ENCODE results near the gene TBC1D2. TPM values are rescaled to one million over a fixed set of nuclear protein-coding genes. Genes with fewer than 3 reads are reported as not detected.

TBC1D2 gene
- total RNA-seq, 3 donors from 2014 or later (not counting 1 experiment from before 2014, with no cell fraction given): 5.0 to 8.9 (median 7.0) TPM

DNA sequence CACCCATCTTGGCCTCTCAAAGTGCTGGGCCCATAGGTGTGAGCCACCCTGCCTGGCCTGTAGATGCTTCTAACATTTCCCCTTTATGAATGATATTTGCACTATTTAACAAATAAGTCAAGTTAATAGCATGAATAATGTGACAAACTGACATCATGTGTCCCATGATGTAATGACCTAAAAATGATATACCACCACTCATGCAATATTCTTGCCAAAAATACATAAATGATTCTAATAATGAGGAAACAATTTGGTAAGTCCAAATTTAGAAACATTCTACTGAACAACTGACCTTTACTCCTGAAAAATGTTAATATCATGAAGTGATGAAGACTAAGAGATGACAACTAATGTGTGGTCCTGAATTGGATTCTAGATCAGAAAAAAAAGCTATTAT, 102.9 kb downstream of the TBC1D2 start:
- Histone ChIP-seq H3K4me1 (ENCODE audit: control insufficient read depth, insufficient read depth, low read length) (no peaks in the 10 kb centered on the region), H3K9me3 (ENCODE audit: control insufficient read depth, insufficient read depth, low read length) (no peaks in the 10 kb centered on the region), H3K36me3 (ENCODE audit: control insufficient read depth, insufficient read depth, low read length) (no peaks in the 10 kb centered on the region), H3K27ac (ENCODE audit: low read length) (no peak overlapping the region), H3K27me3 (ENCODE audit: control insufficient read depth, insufficient read depth, low read length) (no peaks in the 10 kb centered on the region), H3K4me3 (ENCODE audit: low read length) (no peak overlapping the region)
- TF ChIP-seq, protein P1, sequence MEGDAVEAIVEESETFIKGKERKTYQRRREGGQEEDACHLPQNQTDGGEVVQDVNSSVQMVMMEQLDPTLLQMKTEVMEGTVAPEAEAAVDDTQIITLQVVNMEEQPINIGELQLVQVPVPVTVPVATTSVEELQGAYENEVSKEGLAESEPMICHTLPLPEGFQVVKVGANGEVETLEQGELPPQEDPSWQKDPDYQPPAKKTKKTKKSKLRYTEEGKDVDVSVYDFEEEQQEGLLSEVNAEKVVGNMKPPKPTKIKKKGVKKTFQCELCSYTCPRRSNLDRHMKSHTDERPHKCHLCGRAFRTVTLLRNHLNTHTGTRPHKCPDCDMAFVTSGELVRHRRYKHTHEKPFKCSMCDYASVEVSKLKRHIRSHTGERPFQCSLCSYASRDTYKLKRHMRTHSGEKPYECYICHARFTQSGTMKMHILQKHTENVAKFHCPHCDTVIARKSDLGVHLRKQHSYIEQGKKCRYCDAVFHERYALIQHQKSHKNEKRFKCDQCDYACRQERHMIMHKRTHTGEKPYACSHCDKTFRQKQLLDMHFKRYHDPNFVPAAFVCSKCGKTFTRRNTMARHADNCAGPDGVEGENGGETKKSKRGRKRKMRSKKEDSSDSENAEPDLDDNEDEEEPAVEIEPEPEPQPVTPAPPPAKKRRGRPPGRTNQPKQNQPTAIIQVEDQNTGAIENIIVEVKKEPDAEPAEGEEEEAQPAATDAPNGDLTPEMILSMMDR (IDR thresholded peaks at IDR 0.05): no peak
- Mint-ChIP-seq H3K27me3 (ENCODE audit: low read depth in 2 of 2) (no peaks in the 10 kb centered on the region), H3K4me1 (no peaks in the 10 kb centered on the region), H3K36me3 (no peaks in the 10 kb centered on the region), H3K9me3 (no peaks in the 10 kb centered on the region), H3K4me3 (no peak overlapping the region), H3K27ac (no peak overlapping the region)
- intact Hi-C loops (cut with micrococcal nuclease): no loop called here
- no peak for DNase-seq
- ATAC-seq: no peak

DNA sequence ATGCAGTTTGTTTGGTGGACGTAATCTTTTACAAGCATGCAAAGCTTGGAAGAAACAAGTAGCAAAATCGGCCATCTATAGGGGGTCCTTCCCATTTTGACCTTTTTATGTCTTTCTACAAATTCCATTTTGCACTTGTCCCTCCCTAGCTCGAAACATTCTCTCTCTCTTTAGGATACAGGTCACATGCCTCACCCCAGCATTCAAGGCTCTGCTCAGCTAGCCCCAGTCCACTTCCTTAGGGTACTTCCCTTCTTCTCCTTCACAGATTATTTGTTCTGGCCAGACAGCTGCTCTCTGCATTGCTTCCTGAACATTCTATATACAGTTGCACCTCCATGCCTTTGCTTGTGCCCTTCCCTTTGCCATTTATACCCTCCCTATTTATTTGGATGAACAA, 104.7 kb downstream of the TBC1D2 start:
- Mint-ChIP-seq H3K4me3 (no peak overlapping the region), H3K36me3 (no peaks in the 10 kb centered on the region), H3K9me3 (no peaks in the 10 kb centered on the region), H3K27me3 (ENCODE audit: low read depth in 2 of 2) (no peaks in the 10 kb centered on the region), H3K4me1 (no peaks in the 10 kb centered on the region), H3K27ac (no peak overlapping the region)
- peaks cover 11% of the 10 kb centered on the region for H3K4me1 ChIP-seq (ENCODE audit: control insufficient read depth, insufficient read depth, low read length)
- no peaks in the 10 kb centered on the region for H3K9me3 ChIP-seq (ENCODE audit: control insufficient read depth, insufficient read depth, low read length)
- ATAC-seq (no peak), DNase-seq (no peak)
- no peaks in the 10 kb centered on the region for H3K36me3 ChIP-seq (ENCODE audit: control insufficient read depth, insufficient read depth, low read length)
- H3K27ac ChIP-seq (ENCODE audit: low read length): no peak overlapping the region
- intact Hi-C loops (cut with micrococcal nuclease): no loop called here
- TF ChIP-seq, protein P1 (IDR thresholded peaks at IDR 0.05): no peak
- H3K4me3 ChIP-seq (ENCODE audit: low read length): no peak overlapping the region
- WGBS (ENCODE audit: insufficient coverage): 82% methylated on average over 3 of the region's 3 CpGs
- no peaks in the 10 kb centered on the region for H3K27me3 ChIP-seq (ENCODE audit: control insufficient read depth, insufficient read depth, low read length)

DNA sequence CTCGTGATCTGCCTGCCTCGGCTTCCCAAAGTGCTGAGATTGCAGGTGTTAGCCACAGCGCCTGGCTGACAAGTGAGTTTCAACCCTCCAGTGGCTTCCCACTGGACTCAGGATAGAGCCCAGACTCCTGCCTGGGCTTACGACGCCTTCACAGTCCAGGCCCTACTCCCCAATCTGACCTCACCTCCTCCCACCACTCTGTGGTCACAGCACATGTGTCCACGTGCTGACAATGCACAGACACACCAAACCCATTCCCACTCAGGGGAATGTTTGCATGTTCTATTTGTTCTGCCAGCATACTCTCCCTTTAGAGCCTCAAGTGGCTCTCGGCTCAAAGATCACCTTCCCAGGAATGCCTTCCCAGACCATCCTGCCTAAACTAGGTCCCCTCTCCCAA, 105.3 kb downstream of the TBC1D2 start:
- WGBS (ENCODE audit: insufficient coverage): 72% methylated on average over 7 of the region's 7 CpGs
- H3K9me3 Mint-ChIP-seq: no peaks in the 10 kb centered on the region
- no peak overlapping the region for H3K4me3 Mint-ChIP-seq
- TF ChIP-seq, protein P1 (IDR thresholded peaks at IDR 0.05): no peak
- no peaks in the 10 kb centered on the region for H3K36me3 Mint-ChIP-seq
- no peak for DNase-seq
- intact Hi-C loops (cut with micrococcal nuclease): no loop called here
- Histone ChIP-seq H3K27ac (ENCODE audit: low read length) (no peak overlapping the region), H3K27me3 (ENCODE audit: control insufficient read depth, insufficient read depth, low read length) (no peaks in the 10 kb centered on the region), H3K4me1 (ENCODE audit: control insufficient read depth, insufficient read depth, low read length) (peaks cover 11% of the 10 kb centered on the region), H3K36me3 (ENCODE audit: control insufficient read depth, insufficient read depth, low read length) (no peaks in the 10 kb centered on the region), H3K9me3 (ENCODE audit: control insufficient read depth, insufficient read depth, low read length) (no peaks in the 10 kb centered on the region), H3K4me3 (ENCODE audit: low read length) (no peak overlapping the region)
- H3K27ac Mint-ChIP-seq: no peak overlapping the region
- no peak for ATAC-seq
- H3K27me3 Mint-ChIP-seq (ENCODE audit: low read depth in 2 of 2): no peaks in the 10 kb centered on the region
- no peaks in the 10 kb centered on the region for H3K4me1 Mint-ChIP-seq

DNA sequence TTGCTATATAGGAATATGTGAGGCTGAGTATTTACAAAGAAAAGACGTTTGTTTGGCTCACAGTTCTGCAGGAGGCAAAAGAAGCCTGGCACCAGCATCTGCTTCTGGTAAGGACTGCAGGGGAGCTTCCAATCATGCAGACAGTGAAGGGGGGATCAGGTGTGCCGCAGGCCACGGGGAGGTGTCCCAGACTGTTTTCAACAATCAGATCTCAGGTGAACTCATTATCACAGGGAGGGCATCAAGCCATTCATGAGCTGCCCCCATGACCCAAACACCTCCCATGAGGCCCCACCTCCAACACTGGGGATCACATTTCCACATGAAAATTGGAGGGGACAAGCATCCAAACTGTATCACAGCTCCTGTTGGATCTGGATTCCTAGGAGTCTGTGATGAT, 106.0 kb downstream of the TBC1D2 start:
- ATAC-seq: no peak
- H3K27ac Mint-ChIP-seq: no peak overlapping the region

More for the DNA sequence above, 106.0 kb downstream of the TBC1D2 start:
- H3K4me3 ChIP-seq (ENCODE audit: low read length): no peak overlapping the region
- Mint-ChIP-seq H3K9me3 (no peaks in the 10 kb centered on the region), H3K4me3 (no peak overlapping the region), H3K27me3 (ENCODE audit: low read depth in 2 of 2) (no peaks in the 10 kb centered on the region), H3K36me3 (no peaks in the 10 kb centered on the region), H3K4me1 (peaks cover 0 to 2% of the 10 kb centered on the region in 2 donors)
- H3K27ac ChIP-seq (ENCODE audit: low read length): no peak overlapping the region
- no peak for DNase-seq
- H3K9me3 ChIP-seq (ENCODE audit: control insufficient read depth, insufficient read depth, low read length): no peaks in the 10 kb centered on the region
- 94% methylated on average over 3 of the region's 3 CpGs for WGBS (ENCODE audit: insufficient coverage)
- intact Hi-C loops (cut with micrococcal nuclease): no loop called here
- no peaks in the 10 kb centered on the region for H3K27me3 ChIP-seq (ENCODE audit: control insufficient read depth, insufficient read depth, low read length)
- peaks cover 11% of the 10 kb centered on the region for H3K4me1 ChIP-seq (ENCODE audit: control insufficient read depth, insufficient read depth, low read length)
- TF ChIP-seq, protein P1 (IDR thresholded peaks at IDR 0.05): no peak
- no peaks in the 10 kb centered on the region for H3K36me3 ChIP-seq (ENCODE audit: control insufficient read depth, insufficient read depth, low read length)
